Coronary artery (tissue), 2 donors: ENCODE results near the gene ALDH1L2.
A peak's percentile ranks its signal among the peaks of the same experiment; 100 is the strongest.

Experiments
- DNase-seq: peaks from one replicate; pipeline ENCODE4 v3.0.0-alpha.2; 2017; ENCODE audit warnings: low spot score
- H3K27ac ChIP-seq, 2 donors: fragments of 200-600 bp; sonication (generic); one replicate each; pipeline ENCODE4 v1.5.1; 2016 to 2019
- H3K4me3 ChIP-seq: fragments of 200-600 bp; sonication (generic); 2 replicates; pipeline ENCODE4 v1.5.1; 2016; ENCODE audit warnings: mild to moderate bottlenecking, moderate library complexity
- TF ChIP-seq, protein P1 (sequence below): fragments of 200-600 bp; sonication (generic); IDR thresholded peaks from one replicate; pipeline ENCODE4 v1.5.1; 2019; ENCODE audit warnings: antibody characterized with exemption

Gene ALDH1L2

DNA sequence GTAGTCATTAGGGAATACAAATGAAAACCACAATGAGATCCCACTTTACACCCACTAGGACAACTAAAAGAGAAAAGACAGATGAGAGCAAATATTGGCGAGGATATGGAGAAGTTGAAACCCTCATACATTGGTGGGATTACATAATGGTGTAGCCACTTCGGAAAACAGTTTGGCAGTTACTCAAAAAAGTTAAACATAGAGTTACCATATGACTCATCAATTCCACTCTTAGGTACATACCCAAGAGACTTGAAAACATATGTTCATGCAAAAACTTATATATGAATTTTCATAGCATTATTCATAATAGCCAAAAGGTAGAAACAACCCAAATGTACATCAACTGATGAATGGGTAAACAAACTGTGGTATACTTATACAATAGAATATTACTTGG lies 27.1 kb downstream of the ALDH1L2 start:
- TF ChIP-seq, protein P1, sequence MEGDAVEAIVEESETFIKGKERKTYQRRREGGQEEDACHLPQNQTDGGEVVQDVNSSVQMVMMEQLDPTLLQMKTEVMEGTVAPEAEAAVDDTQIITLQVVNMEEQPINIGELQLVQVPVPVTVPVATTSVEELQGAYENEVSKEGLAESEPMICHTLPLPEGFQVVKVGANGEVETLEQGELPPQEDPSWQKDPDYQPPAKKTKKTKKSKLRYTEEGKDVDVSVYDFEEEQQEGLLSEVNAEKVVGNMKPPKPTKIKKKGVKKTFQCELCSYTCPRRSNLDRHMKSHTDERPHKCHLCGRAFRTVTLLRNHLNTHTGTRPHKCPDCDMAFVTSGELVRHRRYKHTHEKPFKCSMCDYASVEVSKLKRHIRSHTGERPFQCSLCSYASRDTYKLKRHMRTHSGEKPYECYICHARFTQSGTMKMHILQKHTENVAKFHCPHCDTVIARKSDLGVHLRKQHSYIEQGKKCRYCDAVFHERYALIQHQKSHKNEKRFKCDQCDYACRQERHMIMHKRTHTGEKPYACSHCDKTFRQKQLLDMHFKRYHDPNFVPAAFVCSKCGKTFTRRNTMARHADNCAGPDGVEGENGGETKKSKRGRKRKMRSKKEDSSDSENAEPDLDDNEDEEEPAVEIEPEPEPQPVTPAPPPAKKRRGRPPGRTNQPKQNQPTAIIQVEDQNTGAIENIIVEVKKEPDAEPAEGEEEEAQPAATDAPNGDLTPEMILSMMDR = no peak
- DNase-seq = no peak
- H3K27ac ChIP-seq = no peak overlapping the region
- no peak overlapping the region for H3K4me3 ChIP-seq

DNA sequence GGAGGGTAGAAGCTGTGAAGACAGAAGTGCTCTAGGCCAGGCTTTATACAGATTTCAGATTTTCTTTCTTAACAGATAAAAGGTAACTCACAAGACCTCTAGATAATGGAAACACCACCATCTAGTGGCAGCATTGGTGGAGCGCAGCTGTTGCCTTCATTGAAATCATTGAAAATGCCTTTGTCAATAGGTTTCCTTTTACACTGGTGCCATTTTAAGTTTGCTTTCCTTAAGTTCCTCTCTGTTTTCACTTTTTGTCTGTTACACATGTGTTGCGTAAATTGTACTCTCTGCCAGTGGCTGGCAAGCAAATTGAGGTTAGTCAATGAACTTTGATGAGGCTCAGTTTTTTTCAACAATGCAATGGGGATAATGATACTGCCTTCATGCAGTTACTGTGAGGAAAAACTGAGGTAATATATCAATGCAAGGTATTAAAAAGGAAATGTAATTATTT lies 31.1 kb downstream of the ALDH1L2 start:
- DNase-seq = no peak
- Histone ChIP-seq H3K4me3 (no peak overlapping the region), H3K27ac (no peak overlapping the region)
- TF ChIP-seq, protein P1 = peak; percentile 84

DNA sequence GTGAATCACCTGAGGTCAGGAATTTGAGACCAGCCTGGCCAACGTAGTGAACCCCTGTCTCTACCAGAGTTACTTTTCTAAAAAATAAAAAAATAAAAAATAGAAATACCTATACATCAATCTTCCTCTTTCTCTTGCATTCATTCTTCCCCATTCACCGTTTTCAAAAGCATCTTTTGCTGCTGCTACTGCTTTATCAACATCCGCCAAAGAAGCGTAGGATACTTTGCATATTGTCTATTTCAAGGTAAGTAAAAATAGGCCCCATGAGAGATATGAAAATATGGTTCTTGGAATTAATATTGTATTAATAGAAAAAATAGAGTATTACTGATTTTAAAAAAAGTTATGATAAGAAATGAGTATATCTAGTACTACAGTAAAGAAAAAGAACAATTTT lies 32.3 kb downstream of the ALDH1L2 start:
- Histone ChIP-seq H3K27ac (no peak overlapping the region), H3K4me3 (no peak overlapping the region)
- no peak for DNase-seq
- TF ChIP-seq, protein P1 = no peak

DNA sequence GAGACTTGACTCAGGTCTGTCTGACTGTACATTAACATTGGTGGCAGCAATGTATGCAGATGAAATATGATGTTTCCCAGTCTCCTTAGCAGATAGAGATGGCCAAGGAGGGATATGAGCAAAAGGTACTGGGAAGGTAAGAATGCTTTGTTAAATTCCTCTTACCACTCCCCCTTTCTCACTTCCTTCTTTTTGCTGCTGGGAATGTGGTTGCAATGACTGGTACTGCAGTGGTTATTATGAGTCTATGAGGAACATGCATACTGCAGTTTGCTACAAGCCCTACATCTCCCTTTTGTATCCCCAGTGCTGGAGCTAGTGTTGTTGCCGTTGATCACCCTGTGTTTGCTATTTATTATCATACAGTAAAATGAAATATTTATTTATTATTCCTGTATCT lies 35.9 kb downstream of the ALDH1L2 start:
- DNase-seq = no peak
- H3K27ac ChIP-seq = no peak overlapping the region
- TF ChIP-seq, protein P1 = no peak
- H3K4me3 ChIP-seq = no peak overlapping the region

DNA sequence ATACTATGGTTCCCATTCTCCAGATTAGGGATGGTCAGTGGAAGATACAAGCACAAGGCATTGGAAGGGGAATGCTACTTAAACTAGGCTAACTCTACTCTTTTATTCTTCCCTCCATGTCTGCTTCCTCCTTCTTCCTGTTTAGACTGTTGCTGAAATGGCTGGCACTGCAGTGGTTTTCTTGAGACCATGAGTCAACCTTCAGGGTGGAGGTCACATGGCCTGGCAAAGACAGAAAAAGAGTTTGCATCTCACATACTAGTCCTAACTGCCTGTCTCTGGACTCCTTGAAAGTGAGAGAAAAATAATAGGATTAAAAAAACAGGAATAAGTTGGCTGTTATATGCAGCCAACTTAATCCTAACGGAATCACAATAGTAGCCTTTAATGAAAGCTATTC lies 37.0 kb downstream of the ALDH1L2 start:
- no peak overlapping the region for H3K27ac ChIP-seq
- no peak for DNase-seq
- no peak overlapping the region for H3K4me3 ChIP-seq
- TF ChIP-seq, protein P1 = no peak

DNA sequence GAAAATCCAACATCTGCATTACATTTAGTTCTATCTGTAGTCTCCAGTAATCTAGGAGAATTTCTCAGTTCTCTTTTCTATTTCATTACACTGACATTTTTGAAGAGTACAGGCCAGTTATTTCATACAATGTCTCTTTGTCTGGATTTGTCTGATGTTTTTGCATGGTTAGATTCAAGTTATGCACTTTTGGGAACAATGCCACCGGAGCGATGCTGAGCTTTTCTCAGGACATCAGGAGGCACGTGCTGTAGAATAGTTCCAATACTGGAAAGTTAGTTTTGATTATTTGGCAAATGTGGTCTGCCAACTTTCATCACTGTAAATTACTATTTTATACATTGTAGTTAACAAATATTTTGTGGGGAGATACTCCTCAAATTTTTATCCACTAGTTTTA lies 43.1 kb downstream of the ALDH1L2 start:
- DNase-seq = no peak
- no peak overlapping the region for H3K4me3 ChIP-seq
- TF ChIP-seq, protein P1 = no peak

DNA sequence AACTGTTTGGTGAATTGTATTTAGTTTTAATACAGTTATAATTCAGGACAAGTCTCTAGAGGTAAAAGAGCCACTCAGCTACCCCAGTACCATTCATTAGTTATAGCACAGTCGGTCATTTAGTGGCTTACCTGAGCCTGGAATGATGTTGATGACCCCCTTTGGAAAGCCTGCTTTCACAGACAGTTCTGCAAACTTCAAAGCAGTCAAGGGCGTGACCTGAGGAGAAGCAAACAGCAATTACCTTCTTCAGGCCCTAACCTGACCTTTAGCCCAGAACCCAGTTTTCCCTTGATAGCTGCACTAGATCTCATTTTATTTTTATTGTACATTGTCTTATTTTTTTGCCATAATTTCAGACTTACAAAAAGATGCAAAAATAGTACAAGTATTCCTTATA lies 43.8 kb downstream of the ALDH1L2 start:
- no peak overlapping the region for H3K27ac ChIP-seq
- H3K4me3 ChIP-seq = no peak overlapping the region
- DNase-seq = no peak
- TF ChIP-seq, protein P1 = no peak

More for the DNA sequence above, 43.1 kb downstream of the ALDH1L2 start:
- H3K27ac ChIP-seq = no peak overlapping the region
